Brain pericyte (primary cell): ENCODE data around the gene RNF123.

Source experiments
- DNase-seq: peaks from one replicate; pipeline ENCODE4 v3.0.0-alpha.2; 2012; ENCODE audit warnings: low read depth, low spot score

RNF123 gene

GRCh38 chr3:49658711-49659110, 30.6 kb upstream of the RNF123 start:
- DNase-seq: no peak

- DNase-seq: no peak
Observed at GRCh38 chr3:49659756-49660155, 29.6 kb upstream of the RNF123 start.

GRCh38 chr3:49661281-49661680, 28.1 kb upstream of the RNF123 start:
- no peak for DNase-seq

- DNase-seq: no peak
Observed at GRCh38 chr3:49662021-49662420, 27.3 kb upstream of the RNF123 start.

GRCh38 chr3:49662720-49663413, 26.5 kb upstream of the RNF123 start:
- DNase-seq: no peak

GRCh38 chr3:49663831-49664230, 25.5 kb upstream of the RNF123 start:
- no peak for DNase-seq

- DNase-seq: no peak
Observed at GRCh38 chr3:49664300-49664699, 25.1 kb upstream of the RNF123 start.

- DNase-seq: no peak
Observed at GRCh38 chr3:49665822-49666519, 23.4 kb upstream of the RNF123 start.

- DNase-seq: no peak
Observed at GRCh38 chr3:49666592-49666991, 22.8 kb upstream of the RNF123 start.

- no peak for DNase-seq
Observed at GRCh38 chr3:49667701-49668413, 21.5 kb upstream of the RNF123 start.

- no peak for DNase-seq
Observed at GRCh38 chr3:49668414-49668797, 21.0 kb upstream of the RNF123 start.

GRCh38 chr3:49668861-49669260, 20.5 kb upstream of the RNF123 start:
- no peak for DNase-seq

GRCh38 chr3:49669352-49669751, 20.0 kb upstream of the RNF123 start:
- no peak for DNase-seq

- DNase-seq: no peak
Observed at GRCh38 chr3:49670940-49671290, 18.4 kb upstream of the RNF123 start.

- no peak for DNase-seq
Observed at GRCh38 chr3:49671291-49672288, 17.8 kb upstream of the RNF123 start.

GRCh38 chr3:49673121-49673714, 16.1 kb upstream of the RNF123 start:
- no peak for DNase-seq

- DNase-seq: peak; percentile 86
Observed at GRCh38 chr3:49673715-49674496, 15.5 kb upstream of the RNF123 start, which contains the start of gene APEH. Gene APEH (plus strand): TSS chr3:49674351. CDS start chr3:49674402, 51 bp downstream.

- no peak for DNase-seq
Observed at GRCh38 chr3:49674497-49674983, 14.8 kb upstream of the RNF123 start.

- no peak for DNase-seq
Observed at GRCh38 chr3:49675912-49676311, 13.4 kb upstream of the RNF123 start.
